ENCODE results near the gene CHAF1A. TPM values are rescaled to one million over a fixed set of nuclear protein-coding genes. Genes with fewer than 3 reads are reported as not detected.

Gene CHAF1A
- total and polyA plus RNA-seq, 2 donors, result 7.0 to 9.0 TPM

DNA sequence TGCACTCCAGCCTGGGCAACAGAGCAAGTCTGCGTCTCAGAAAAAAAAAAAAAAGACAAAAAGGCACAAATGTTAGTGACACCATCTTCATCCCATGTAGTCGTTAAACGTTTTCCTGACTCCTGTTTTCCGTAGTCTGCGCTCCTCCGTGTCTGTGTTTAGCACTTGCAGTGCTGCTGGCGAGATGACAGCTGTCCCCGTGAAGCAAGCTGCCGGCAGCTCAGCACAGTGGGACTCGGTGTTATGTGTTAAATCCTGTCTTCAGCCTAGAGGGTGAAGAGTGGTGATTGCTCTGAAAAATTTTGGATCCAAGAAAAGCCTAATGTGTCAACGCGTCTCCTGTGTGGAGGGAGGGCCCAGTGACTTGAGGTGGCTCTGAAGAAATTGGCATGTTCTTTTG, 36.8 kb downstream of the CHAF1A start:
- H3K4me1 ChIP-seq (ENCODE audit: insufficient read depth), result no peaks in the 10 kb centered on the region
- no peak for DNase-seq (ENCODE audit: extremely low spot score)
- H3K36me3 ChIP-seq (ENCODE audit: insufficient read depth), result no peaks in the 10 kb centered on the region
- WGBS, result 83% methylated on average over 12 of the region's 12 CpGs
- H3K4me3 ChIP-seq (ENCODE audit: low read depth, low read length), result no peak overlapping the region
- no peak overlapping the region for H3K27ac ChIP-seq (ENCODE audit: low read depth)

GRCh38 chr19:4441994-4442818, 39.8 kb downstream of the CHAF1A start:
- H3K4me3 ChIP-seq (ENCODE audit: low read depth, low read length), result no peak overlapping the region
- peaks cover 5% of the 10 kb centered on the region for H3K36me3 ChIP-seq (ENCODE audit: insufficient read depth)
- DNase-seq (ENCODE audit: extremely low spot score), result no peak
- no peaks in the 10 kb centered on the region for H3K4me1 ChIP-seq (ENCODE audit: insufficient read depth)
- 83% methylated on average over 22 of the region's 22 CpGs for WGBS
- no peak overlapping the region for H3K27ac ChIP-seq (ENCODE audit: low read depth)

GRCh38 chr19:4442819-4443146, 40.3 kb downstream of the CHAF1A start:
- DNase-seq (ENCODE audit: extremely low spot score), result no peak
- no peak overlapping the region for H3K27ac ChIP-seq (ENCODE audit: low read depth)
- H3K36me3 ChIP-seq (ENCODE audit: insufficient read depth), result peaks cover 7% of the 10 kb centered on the region
- H3K4me1 ChIP-seq (ENCODE audit: insufficient read depth), result no peaks in the 10 kb centered on the region
- no peak overlapping the region for H3K4me3 ChIP-seq (ENCODE audit: low read depth, low read length)
- WGBS, result 77% methylated on average over 10 of the region's 10 CpGs

- 90% methylated on average over 15 of the region's 15 CpGs for WGBS
- no peak for DNase-seq (ENCODE audit: extremely low spot score)
These were observed 40.7 kb downstream of the CHAF1A start for GRCh38 chr19:4443188-4443587.

GRCh38 chr19:4443966-4444764, 41.7 kb downstream of the CHAF1A start:
- WGBS, result 82% methylated on average over 20 of the region's 20 CpGs
- H3K27ac ChIP-seq (ENCODE audit: low read depth), result no peak overlapping the region
- H3K36me3 ChIP-seq (ENCODE audit: insufficient read depth), result peaks cover 13% of the 10 kb centered on the region

More at GRCh38 chr19:4443188-4443587, 40.7 kb downstream of the CHAF1A start:
- no peak overlapping the region for H3K27ac ChIP-seq (ENCODE audit: low read depth)
- H3K36me3 ChIP-seq (ENCODE audit: insufficient read depth), result peaks cover 7% of the 10 kb centered on the region
- H3K4me3 ChIP-seq (ENCODE audit: low read depth, low read length), result no peak overlapping the region
- H3K4me1 ChIP-seq (ENCODE audit: insufficient read depth), result no peaks in the 10 kb centered on the region

GRCh38 chr19:4444765-4445741, 42.6 kb downstream of the CHAF1A start:
- no peak overlapping the region for H3K27ac ChIP-seq (ENCODE audit: low read depth)
- H3K4me3 ChIP-seq (ENCODE audit: low read depth, low read length), result no peak overlapping the region
- WGBS, result 79% methylated on average over 36 of the region's 36 CpGs
- H3K36me3 ChIP-seq (ENCODE audit: insufficient read depth), result peaks cover 16% of the 10 kb centered on the region
- no peak for DNase-seq (ENCODE audit: extremely low spot score)
- H3K4me1 ChIP-seq (ENCODE audit: insufficient read depth), result no peaks in the 10 kb centered on the region

More at GRCh38 chr19:4443966-4444764, 41.7 kb downstream of the CHAF1A start:
- Histone ChIP-seq H3K4me3 (ENCODE audit: low read depth, low read length) (no peak overlapping the region), H3K4me1 (ENCODE audit: insufficient read depth) (no peaks in the 10 kb centered on the region)
- no peak for DNase-seq (ENCODE audit: extremely low spot score)

DNA sequence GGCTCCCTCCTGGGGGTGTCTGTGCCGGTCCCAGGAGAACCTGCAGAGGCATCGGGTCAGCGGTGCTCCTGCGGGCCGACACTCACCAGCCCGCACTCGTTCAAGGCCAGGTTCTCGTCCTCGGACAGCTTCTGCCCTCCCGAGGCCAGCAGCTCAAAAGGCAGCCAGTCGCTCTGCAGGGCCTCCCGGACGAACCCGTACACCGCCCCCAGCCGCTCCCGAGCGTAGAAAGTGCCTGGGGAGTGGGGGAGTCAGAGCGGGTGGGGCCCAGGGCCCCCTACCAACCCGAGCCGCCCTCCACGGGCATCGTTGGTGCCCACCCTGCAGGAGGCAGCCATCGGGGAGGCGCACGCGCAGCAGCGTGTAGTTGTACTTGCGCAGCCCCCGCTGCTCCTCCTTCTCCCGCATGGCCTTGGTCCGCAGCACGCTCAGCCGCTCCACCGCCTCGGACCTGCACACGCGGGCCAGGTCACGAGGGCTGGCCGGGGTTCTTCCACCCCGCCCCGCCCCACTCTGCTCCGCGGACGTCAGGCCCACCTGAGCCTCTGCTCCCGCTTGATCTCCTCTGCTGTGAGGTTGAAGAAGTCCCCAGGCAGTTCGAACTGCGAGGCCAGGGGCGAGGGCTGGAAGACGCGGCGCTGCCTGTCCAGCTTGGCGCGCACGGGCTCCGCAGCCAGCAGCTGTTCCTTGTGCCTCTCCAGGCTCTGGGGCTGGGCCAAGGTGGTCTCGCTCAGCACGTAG, 43.7 kb downstream of the CHAF1A start:
- Histone ChIP-seq H3K4me1 (ENCODE audit: insufficient read depth) (no peaks in the 10 kb centered on the region), H3K4me3 (ENCODE audit: low read depth, low read length) (no peak overlapping the region), H3K36me3 (ENCODE audit: insufficient read depth) (peaks cover 16% of the 10 kb centered on the region), H3K27ac (ENCODE audit: low read depth) (no peak overlapping the region)
- DNase-seq (ENCODE audit: extremely low spot score), result no peak
- WGBS, result 90% methylated on average over 58 of the region's 58 CpGs

GRCh38 chr19:4446704-4447200, 44.3 kb downstream of the CHAF1A start:
- Histone ChIP-seq H3K4me1 (ENCODE audit: insufficient read depth) (no peaks in the 10 kb centered on the region), H3K36me3 (ENCODE audit: insufficient read depth) (peaks cover 16% of the 10 kb centered on the region), H3K4me3 (ENCODE audit: low read depth, low read length) (no peak overlapping the region), H3K27ac (ENCODE audit: low read depth) (no peak overlapping the region)
- WGBS, result 73% methylated on average over 15 of the region's 15 CpGs
- DNase-seq (ENCODE audit: extremely low spot score), result no peak

- Histone ChIP-seq H3K27ac (ENCODE audit: low read depth) (no peak overlapping the region), H3K4me3 (ENCODE audit: low read depth, low read length) (no peak overlapping the region), H3K36me3 (ENCODE audit: insufficient read depth) (peaks cover 16% of the 10 kb centered on the region), H3K4me1 (ENCODE audit: insufficient read depth) (no peaks in the 10 kb centered on the region)
- DNase-seq (ENCODE audit: extremely low spot score), result no peak
- WGBS, result 89% methylated on average over 28 of the region's 28 CpGs
These were observed 45.1 kb downstream of the CHAF1A start for GRCh38 chr19:4447327-4448146.

DNA sequence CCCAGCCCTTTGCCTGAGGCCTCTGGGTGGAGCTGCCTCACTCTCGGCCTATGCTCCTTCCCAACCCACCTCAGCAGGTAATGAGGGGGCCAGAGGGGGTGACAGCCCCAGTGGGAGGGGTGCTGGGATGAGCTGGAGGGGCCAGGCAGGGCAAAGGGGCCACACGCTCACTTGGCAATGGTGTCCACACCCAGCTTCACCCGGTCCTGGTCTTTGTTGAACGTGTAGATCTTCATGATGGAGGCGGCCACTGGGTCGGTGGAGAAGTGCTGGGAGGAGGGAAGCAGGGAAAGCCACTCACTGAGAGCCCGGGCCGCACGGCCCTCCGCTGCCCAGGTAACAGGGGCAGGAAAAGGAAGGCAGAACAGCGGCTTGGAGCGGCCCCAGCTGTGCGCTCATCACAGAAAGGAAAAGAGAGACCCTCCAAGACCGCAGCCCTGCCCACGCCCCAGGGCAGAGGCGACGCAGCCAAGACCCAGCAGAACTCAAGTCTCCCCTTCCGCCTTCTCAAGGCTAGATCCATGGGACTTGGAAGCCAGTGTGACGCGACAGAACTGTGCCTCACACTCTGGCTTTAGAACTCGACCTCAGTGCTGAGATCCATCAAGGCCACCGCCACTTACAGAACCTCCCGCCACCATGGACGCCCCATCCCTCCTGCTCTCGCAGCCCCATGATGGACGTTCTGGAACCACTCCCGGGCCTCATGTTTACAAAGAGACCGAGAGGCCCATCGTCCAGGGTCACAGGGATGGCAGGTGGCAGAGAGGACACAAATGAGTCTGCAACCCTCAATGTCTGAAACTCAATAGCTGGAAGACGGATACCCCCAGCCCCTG, 45.9 kb downstream of the CHAF1A start:
- H3K4me3 ChIP-seq (ENCODE audit: low read depth, low read length), result no peak overlapping the region
- no peak overlapping the region for H3K27ac ChIP-seq (ENCODE audit: low read depth)
- H3K36me3 ChIP-seq (ENCODE audit: insufficient read depth), result peaks cover 16% of the 10 kb centered on the region
- no peaks in the 10 kb centered on the region for H3K4me1 ChIP-seq (ENCODE audit: insufficient read depth)
- 75% methylated on average over 30 of the region's 30 CpGs for WGBS
- DNase-seq (ENCODE audit: extremely low spot score), result no peak

- no peak for DNase-seq (ENCODE audit: extremely low spot score)
- Histone ChIP-seq H3K4me3 (ENCODE audit: low read depth, low read length) (no peak overlapping the region), H3K27ac (ENCODE audit: low read depth) (no peak overlapping the region), H3K36me3 (ENCODE audit: insufficient read depth) (peaks cover 16% of the 10 kb centered on the region), H3K4me1 (ENCODE audit: insufficient read depth) (no peaks in the 10 kb centered on the region)
- 61% methylated on average over 24 of the region's 24 CpGs for WGBS
These were observed 46.7 kb downstream of the CHAF1A start for GRCh38 chr19:4449022-4449638.
